GM12878 (cell line): ENCODE results near the gene GPR146. TPM values are rescaled to one million over a fixed set of nuclear protein-coding genes. Genes with fewer than 3 reads are reported as not detected.

Experiments
- ATAC-seq: fragments of 200-7000 bp; cut with Tn5 transposase; 3 replicates; pipeline ENCODE4 v1.9.1; 2020; ENCODE audit warnings: mild to moderate bottlenecking, moderate library complexity
- BruUV-seq: library from RNA; stranded (reverse); fragments of 400-500 nt; replicated peaks from 2 replicates; lab custom pipeline; 2021; lab: Mats Ljungman, UMichigan
- CTCF ChIA-PET: fragments of 300-600 bp; sonication (Branson Sonifier 250); formaldehyde crosslinking; extraction: SDS; loops from one replicate; lab custom pipeline; 2021; ENCODE audit warnings: inconsistent platforms; lab: Yijun Ruan, JAX
- POLR2A ChIA-PET: fragments of 350-600 bp; formaldehyde crosslinking; extraction: SDS; loops from one replicate; lab custom pipeline; 2021; ENCODE audit warnings: inconsistent platforms; lab: Charles Lee
- RAD21 ChIA-PET: fragments of 300-600 bp; sonication (Branson Sonifier 250); formaldehyde crosslinking; loops from one replicate; lab custom pipeline; 2023; ENCODE audit warnings: antibody characterized with exemption; ENCODE audit not compliant: unreplicated experiment; lab: Charles Lee
- SMC1A ChIA-PET: fragments of 300-600 bp; sonication (Branson Sonifier 250); formaldehyde crosslinking; loops from one replicate; lab custom pipeline; 2023; ENCODE audit not compliant: unreplicated experiment, uncharacterized antibody; lab: Charles Lee
- DNase-seq: peaks from one replicate; pipeline ENCODE4 v3.0.0-alpha.2; 2011; ENCODE audit warnings: low read depth, low spot score
- FAIRE-seq: peaks from 3 replicates; lab custom pipeline; 2011; peaks lifted over from hg19 to GRCh38; lab: Jason Lieb, UNC
- H2AFZ ChIP-seq: 2 replicates; pipeline ENCODE4 v1.6.0; 2011; ENCODE audit warnings: low read depth, low read length, control low read depth; ENCODE audit not compliant: control insufficient read depth
- H3K27ac ChIP-seq: 2 replicates; pipeline ENCODE4 v1.5.1; 2011; ENCODE audit warnings: control low read depth; ENCODE audit not compliant: control insufficient read depth, insufficient read depth
- H3K27me3 ChIP-seq, 2 experiments: replicated peaks in 1 of 2; 2 replicates each; pipeline versions ENCODE4 v1.6.0 to v1.6.1; 2011; ENCODE audit warnings: low read length in 1 of 2; ENCODE audit not compliant: control insufficient read depth in 2 of 2, insufficient read depth in 2 of 2
- H3K36me3 ChIP-seq, 2 experiments: 2 replicates each; pipeline ENCODE4 v1.5.1; 2011; ENCODE audit warnings: low read length in 1 of 2; ENCODE audit not compliant: control insufficient read depth in 2 of 2, insufficient read depth in 2 of 2
- H3K4me1 ChIP-seq: 2 replicates; pipeline ENCODE4 v1.6.1; 2011; ENCODE audit warnings: mild to moderate bottlenecking, low read length, moderate library complexity, mixed read lengths; ENCODE audit not compliant: control insufficient read depth, insufficient read depth
- H3K4me2 ChIP-seq: 2 replicates; pipeline ENCODE4 v1.6.0; 2011; ENCODE audit warnings: control low read depth; ENCODE audit not compliant: control insufficient read depth, insufficient read depth
- H3K4me3 ChIP-seq: fragments of 200-600 bp; sonication (generic); 2 replicates; pipeline ENCODE4 v1.5.1; 2016
- H3K79me2 ChIP-seq: 2 replicates; pipeline ENCODE4 v1.6.0; 2011; ENCODE audit warnings: low read length; ENCODE audit not compliant: control insufficient read depth, insufficient read depth
- H3K9ac ChIP-seq: 2 replicates; pipeline ENCODE4 v1.8.0; 2011; ENCODE audit warnings: low read length, control low read depth, mixed read lengths; ENCODE audit not compliant: control insufficient read depth, insufficient read depth
- H3K9me3 ChIP-seq: replicated peaks from 3 replicates; pipeline ENCODE4 v1.5.1; 2011; ENCODE audit warnings: mild to moderate bottlenecking, low read length; ENCODE audit not compliant: control insufficient read depth, insufficient read depth
- H4K20me1 ChIP-seq: 2 replicates; pipeline ENCODE4 v1.6.0; 2011; ENCODE audit not compliant: control insufficient read depth, insufficient read depth
- EP300 ChIP-seq, 2 experiments: fragments of 150-350 bp in 1 of 2; IDR thresholded peaks; 2 replicates each; pipeline ENCODE4 v1.6.1; 2011 to 2012; ENCODE audit warnings: low read depth in 2 of 2, low read length in 2 of 2, borderline replicate concordance in 1 of 2, improper control_type of control experiment in 1 of 2, inconsistent platforms in 1 of 2; ENCODE audit not compliant: control insufficient read depth in 1 of 2
- FOXK2 ChIP-seq: fragments of 450-650 bp; IDR thresholded peaks from 2 replicates; pipeline ENCODE4 v1.6.1; 2017; ENCODE audit warnings: mild to moderate bottlenecking, moderate library complexity
- IRF3 ChIP-seq: fragments of 450-650 bp; IDR thresholded peaks from 2 replicates; pipeline ENCODE4 v1.6.1; 2014; ENCODE audit warnings: mild to moderate bottlenecking
- NFYA ChIP-seq: IDR thresholded peaks from 2 replicates; pipeline ENCODE4 v1.6.1; 2011; ENCODE audit warnings: low read depth, mild to moderate bottlenecking, low read length, improper control_type of control experiment, borderline replicate concordance
- NR2C1 ChIP-seq: fragments of 450-650 bp; IDR thresholded peaks from 2 replicates; pipeline ENCODE4 v1.6.1; 2017; ENCODE audit warnings: antibody characterized with exemption, mild to moderate bottlenecking, moderate library complexity
- SMAD1 ChIP-seq: fragments of 450-650 bp; IDR thresholded peaks from 2 replicates; pipeline ENCODE4 v1.6.1; 2018; ENCODE audit warnings: mild to moderate bottlenecking, low read depth; ENCODE audit not compliant: partially characterized antibody
- TAF1 ChIP-seq: IDR thresholded peaks from 2 replicates; pipeline ENCODE4 v1.6.1; 2011; ENCODE audit warnings: mild to moderate bottlenecking, low read depth, low read length, borderline replicate concordance
- ZBTB40 ChIP-seq: fragments of 450-650 bp; IDR thresholded peaks from 2 replicates; pipeline ENCODE4 v1.6.1; 2016; ENCODE audit warnings: mild to moderate bottlenecking, moderate library complexity, borderline replicate concordance
- WGBS: methylation state at CpG from one replicate; pipeline ENCODE4 v1.1.6; 2016; ENCODE audit warnings: low lambda C conversion rate; ENCODE audit not compliant: insufficient replicate concordance, insufficient coverage; ENCODE audit errors: missing lambda C conversion rate; 5-methylcytosine and 5-hydroxymethylcytosine counted together
- in situ Hi-C: fragments of 300-500 bp; cut with MboI; formaldehyde crosslinking; loops from 9 replicates; pipeline ENCODE4 v1.14.3; 2018; ENCODE audit warnings: mixed read lengths
- intact Hi-C: fragments of 100-400 bp; cut with micrococcal nuclease; formaldehyde crosslinking; loops from one replicate; pipeline ENCODE4 v1.14.2; 2022; ENCODE audit not compliant: unreplicated experiment
- polyA plus RNA-seq, 11 experiments: library from polyadenylated mRNA; depleted of rRNA in 4 of 11; unstranded in 6 of 11; stranded (reverse) in 5 of 11; fragments of >200 nt; fragmentation: Nextera tagmentation in 4 of 11; fragmentation: Illumina TruSeq in 1 of 11; extraction: Ambion mirVana in 4 of 11; extraction: Trizol in 1 of 11; gene quantifications; 1 replicate in 1 of 11; 2 replicates in 10 of 11; pipeline versions ENCODE4 v1.2.1 to v1.2.3, GENCODE V29; 2011 to 2016; ENCODE audit warnings: inconsistent platforms in 2 of 11, missing spikeins in 2 of 11, low read depth in 1 of 11
- total RNA-seq, 4 experiments: library from RNA; depleted of rRNA in 3 of 4; stranded (reverse); fragments of >200 nt in 3 of 4; fragmentation: Illumina TruSeq in 1 of 4; extraction: Trizol in 1 of 4; gene quantifications; 2 replicates each; pipeline versions ENCODE4 v1.2.1 to v1.2.3, GENCODE V29; 2013 to 2021
- TF ChIP-seq, protein P1 (sequence below): fragments of 450-650 bp; formaldehyde crosslinking; IDR thresholded peaks from 2 replicates; pipeline ENCODE4 v1.5.0; 2022; ENCODE audit warnings: mild to moderate bottlenecking, missing genetic modification characterization
- TF ChIP-seq, protein P2 (sequence below): fragments of 450-650 bp; IDR thresholded peaks from 2 replicates; pipeline ENCODE4 v1.6.1; 2016; ENCODE audit warnings: mild to moderate bottlenecking

The GPR146 gene
- total and polyA plus RNA-seq, 10 of the 15 experiments (the other 5 are each of a cell fraction or from before 2014, with no cell fraction given), result 0.19 to 12.0 (median 0.54) TPM; not detected in 2

DNA sequence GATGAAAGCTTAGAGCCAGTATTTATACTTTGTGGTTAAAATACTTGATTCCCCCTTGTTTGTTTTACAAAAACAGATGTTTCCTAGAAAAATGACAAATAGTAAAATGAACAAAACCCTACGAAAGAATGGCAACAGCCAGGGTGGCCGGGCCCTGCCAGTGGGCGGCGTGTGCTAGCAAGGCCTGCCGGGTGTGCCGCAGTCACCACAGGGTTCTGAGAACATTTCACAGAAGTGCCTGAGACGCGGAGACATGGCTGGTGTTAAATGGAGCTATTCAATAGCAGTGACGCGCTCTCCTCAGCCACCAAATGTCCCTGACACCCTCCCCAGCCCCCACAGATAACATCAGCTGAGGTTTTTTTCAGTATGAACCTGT lies 14.5 kb downstream of the GPR146 start:
- Histone ChIP-seq H3K9me3 (no peaks in the 10 kb centered on the region; the same call in 2 of the 3 replicates), H3K4me1 (peaks cover 33% of the 10 kb centered on the region), H3K36me3 (peaks cover 4 to 5% of the 10 kb centered on the region in 2 experiments; a peak in 3 of 4 replicates), H4K20me1 (no peaks in the 10 kb centered on the region), H2AFZ (no peak overlapping the region), H3K9ac (no peak overlapping the region), H3K4me2 (no peak overlapping the region), H3K27ac (no peak overlapping the region), H3K27me3 (no peaks in the 10 kb centered on the region), H3K79me2 (peaks cover 9% of the 10 kb centered on the region), H3K4me3 (no peak overlapping the region)
- in situ Hi-C loops (no loop called here), intact Hi-C loops (no loop called here)
- FAIRE-seq, result no peak
- no TSS peak for BruUV-seq
- DNase-seq, result no peak
- ChIA-PET RAD21 (no interaction called here), CTCF (interaction anchor here (0.7 to 1.6 kb wide), 4 partner anchors 14 to 66 kb away, joined by 3 to 7 read pairs (median 4); no protein-coding TSS in a partner anchor), SMC1A (interaction anchor here (0.6 to 1.1 kb wide), 2 partner anchors 27 to 65 kb away, joined by 3 read pairs; no protein-coding TSS in a partner anchor), POLR2A (no interaction called here)
- ATAC-seq, result no peak
- WGBS, result 92% methylated on average over 10 of the region's 10 CpGs
- TF ChIP-seq, protein P1, sequence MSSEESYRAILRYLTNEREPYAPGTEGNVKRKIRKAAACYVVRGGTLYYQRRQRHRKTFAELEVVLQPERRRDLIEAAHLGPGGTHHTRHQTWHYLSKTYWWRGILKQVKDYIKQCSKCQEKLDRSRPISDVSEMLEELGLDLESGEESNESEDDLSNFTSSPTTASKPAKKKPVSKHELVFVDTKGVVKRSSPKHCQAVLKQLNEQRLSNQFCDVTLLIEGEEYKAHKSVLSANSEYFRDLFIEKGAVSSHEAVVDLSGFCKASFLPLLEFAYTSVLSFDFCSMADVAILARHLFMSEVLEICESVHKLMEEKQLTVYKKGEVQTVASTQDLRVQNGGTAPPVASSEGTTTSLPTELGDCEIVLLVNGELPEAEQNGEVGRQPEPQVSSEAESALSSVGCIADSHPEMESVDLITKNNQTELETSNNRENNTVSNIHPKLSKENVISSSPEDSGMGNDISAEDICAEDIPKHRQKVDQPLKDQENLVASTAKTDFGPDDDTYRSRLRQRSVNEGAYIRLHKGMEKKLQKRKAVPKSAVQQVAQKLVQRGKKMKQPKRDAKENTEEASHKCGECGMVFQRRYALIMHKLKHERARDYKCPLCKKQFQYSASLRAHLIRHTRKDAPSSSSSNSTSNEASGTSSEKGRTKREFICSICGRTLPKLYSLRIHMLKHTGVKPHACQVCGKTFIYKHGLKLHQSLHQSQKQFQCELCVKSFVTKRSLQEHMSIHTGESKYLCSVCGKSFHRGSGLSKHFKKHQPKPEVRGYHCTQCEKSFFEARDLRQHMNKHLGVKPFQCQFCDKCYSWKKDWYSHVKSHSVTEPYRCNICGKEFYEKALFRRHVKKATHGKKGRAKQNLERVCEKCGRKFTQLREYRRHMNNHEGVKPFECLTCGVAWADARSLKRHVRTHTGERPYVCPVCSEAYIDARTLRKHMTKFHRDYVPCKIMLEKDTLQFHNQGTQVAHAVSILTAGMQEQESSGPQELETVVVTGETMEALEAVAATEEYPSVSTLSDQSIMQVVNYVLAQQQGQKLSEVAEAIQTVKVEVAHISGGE (CRISPR knock-in tag), result no peak
- TF ChIP-seq EP300 (IDR thresholded peaks at IDR 0.05; ENCODE audit: borderline replicate concordance in 1 of 2, control insufficient read depth in 1 of 2, low read depth in 2 of 2, low read length in 2 of 2) (no peak), ZBTB40 (no peak), SMAD1 (no peak), TAF1 (no peak), NFYA (no peak), IRF3 (no peak), FOXK2 (no peak), NR2C1 (no peak)
- TF ChIP-seq, protein P2, sequence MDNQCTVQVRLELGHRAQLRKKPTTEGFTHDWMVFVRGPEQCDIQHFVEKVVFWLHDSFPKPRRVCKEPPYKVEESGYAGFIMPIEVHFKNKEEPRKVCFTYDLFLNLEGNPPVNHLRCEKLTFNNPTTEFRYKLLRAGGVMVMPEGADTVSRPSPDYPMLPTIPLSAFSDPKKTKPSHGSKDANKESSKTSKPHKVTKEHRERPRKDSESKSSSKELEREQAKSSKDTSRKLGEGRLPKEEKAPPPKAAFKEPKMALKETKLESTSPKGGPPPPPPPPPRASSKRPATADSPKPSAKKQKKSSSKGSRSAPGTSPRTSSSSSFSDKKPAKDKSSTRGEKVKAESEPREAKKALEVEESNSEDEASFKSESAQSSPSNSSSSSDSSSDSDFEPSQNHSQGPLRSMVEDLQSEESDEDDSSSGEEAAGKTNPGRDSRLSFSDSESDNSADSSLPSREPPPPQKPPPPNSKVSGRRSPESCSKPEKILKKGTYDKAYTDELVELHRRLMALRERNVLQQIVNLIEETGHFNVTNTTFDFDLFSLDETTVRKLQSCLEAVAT, result no peak
